DMS53 treated with DMSO at 0.1 percent for 48 hours (cell line): Measurements from ENCODE around the gene CCDC92.
"Not testable (repeated sequence)": the region's sequence is repeated elsewhere in the genome, so short reads cannot be mapped to it uniquely, and the experiment has no call there.

Experiments used
- DNase-seq: peaks from one replicate; lab custom pipeline; 2025; ENCODE audit not compliant: unreplicated experiment; lab: John Stamatoyannopoulos, UW

The CCDC92 gene

GRCh38 chr12:123911672-123912409 lies 60.8 kb downstream of the CCDC92 start:
- not testable (repeated sequence) for DNase-seq

DNA sequence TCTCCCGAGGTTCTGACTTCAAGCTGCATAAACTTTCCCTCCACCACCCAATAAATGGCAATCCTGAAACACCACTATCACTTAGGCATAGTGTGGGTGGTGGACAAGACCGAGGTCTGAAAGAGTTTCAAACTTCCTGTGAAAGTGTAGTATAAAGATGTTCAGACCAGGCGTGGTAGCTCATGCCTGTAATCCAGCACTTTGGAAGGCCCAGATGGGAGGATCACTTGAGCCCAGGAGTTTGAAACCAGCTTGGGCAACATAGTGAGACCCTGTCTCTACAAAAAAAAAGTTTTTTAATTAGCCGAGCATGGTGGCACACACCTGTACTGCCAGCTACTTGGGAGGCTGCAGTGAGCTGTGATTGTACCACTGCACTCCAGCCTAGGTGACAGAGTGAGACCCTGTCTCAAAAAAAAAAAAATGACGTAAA lies 61.9 kb downstream of the CCDC92 start:
- DNase-seq = no peak

- DNase-seq = no peak
Observed at GRCh38 chr12:123910057-123910456, 62.6 kb downstream of the CCDC92 start.

GRCh38 chr12:123908884-123909725 lies 63.5 kb downstream of the CCDC92 start:
- DNase-seq = no peak

DNA sequence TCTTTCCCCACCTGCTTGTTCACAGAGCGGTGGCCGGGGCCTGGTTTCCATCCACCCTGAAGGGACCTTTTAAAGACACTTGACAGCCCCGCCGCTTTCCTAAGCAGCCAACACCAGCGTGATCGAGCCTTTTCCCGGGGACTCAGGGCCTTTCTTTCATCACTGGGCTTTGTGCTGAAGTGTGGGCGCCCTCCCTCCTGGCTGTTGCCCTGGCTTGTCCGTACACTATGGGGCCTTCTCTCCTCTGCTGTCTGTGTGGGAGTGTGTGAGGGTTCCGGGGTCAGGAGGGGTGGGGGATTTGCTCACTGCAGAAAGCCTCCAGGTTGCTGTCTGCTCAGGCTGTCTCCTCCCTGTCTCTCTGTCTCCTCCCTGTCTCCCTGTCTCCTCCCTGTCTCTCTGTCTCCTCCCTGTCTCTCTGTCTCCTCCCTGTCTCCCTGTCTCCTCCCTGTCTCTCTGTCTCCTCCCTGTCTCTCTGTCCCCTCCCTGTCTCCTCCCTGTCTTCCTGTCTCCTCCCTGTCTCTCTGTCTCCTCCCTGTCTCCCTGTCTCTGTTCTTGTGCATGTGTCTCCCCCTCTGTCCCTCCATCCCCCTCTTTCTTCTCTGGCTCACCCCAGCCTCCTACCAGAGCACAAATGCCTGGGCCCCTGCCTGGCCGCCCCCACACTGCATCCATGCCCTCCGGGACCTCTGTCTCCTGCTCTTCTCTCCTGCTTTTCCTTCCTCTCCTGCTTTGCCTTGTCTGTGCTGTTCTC lies 64.7 kb downstream of the CCDC92 start:
- DNase-seq = no peak

GRCh38 chr12:123906711-123907420 lies 65.8 kb downstream of the CCDC92 start:
- DNase-seq = no peak

DNA sequence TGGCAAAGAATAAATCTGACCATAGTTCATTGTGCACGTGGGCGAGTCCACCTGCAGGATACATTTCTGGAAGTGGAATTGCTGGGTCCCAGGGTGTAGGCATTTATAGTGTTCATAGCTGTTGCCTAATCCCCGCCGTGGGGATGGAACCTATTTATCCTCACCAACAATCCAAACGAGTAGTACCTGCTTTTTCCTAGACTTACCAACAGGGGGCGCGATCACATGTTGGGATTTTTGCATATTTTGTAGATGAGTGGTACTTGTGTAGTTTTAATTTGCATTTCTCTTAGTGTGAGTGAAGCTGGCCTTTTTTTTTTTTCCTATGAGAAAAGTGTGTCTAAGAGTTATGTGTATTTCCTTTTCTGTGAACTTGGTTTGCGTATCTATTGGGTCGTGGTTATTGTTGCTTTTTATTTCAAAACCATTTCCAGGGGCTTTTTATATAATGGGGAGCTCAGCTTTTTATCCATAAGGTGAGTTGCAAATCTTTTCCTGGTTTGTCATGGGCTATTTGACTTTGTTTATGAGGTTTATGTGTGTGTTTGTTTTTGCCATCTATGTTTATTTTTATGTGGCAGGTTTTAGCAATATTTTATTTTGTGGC lies 67.2 kb downstream of the CCDC92 start:
- DNase-seq = no peak

DNA sequence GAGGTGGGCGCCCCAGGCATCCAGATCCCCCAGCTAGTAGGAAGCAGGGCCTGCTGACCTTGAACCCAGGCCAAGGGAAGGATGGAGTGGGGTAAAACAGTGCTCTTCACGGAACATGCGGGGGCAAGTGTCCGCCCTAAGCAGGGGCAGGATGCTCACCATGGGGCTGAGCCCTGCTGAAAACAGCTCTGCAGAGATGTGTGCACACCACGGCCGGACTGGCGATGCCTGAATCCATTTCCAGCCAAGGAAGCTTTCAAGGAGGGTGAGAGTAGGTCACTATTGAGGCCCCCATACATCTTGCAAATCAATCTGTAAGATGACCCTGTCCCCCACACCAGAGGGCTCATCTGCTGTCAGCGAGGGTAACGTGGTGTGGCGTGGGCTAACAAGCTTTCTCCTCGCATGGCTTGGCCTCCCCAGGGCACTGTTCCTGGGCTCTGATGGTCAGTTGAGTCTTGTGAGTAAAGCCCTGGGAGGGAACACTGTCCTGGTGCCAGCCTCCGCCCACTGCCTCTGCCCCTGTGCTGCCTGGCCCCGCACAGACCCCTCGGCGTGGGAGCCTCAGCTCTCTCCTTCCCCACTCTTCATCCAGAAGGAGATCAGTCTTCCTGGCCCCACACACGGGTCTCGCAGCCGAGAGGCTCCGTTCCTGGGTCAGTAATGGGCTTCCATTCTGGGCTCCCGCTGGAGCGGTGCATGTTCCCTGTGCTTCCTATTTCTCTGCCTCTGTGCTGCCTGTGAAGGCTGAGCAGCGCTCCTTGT lies 69.1 kb downstream of the CCDC92 start:
- DNase-seq = no peak

- no peak for DNase-seq
Observed at GRCh38 chr12:123902821-123903220, 69.8 kb downstream of the CCDC92 start.

GRCh38 chr12:123900871-123901376 lies 71.7 kb downstream of the CCDC92 start:
- DNase-seq = no peak

GRCh38 chr12:123899368-123899767 lies 73.3 kb downstream of the CCDC92 start:
- no peak for DNase-seq

GRCh38 chr12:123898673-123899072 lies 74.0 kb downstream of the CCDC92 start:
- no peak for DNase-seq

- DNase-seq = no peak
Observed at GRCh38 chr12:123897221-123897620, 75.4 kb downstream of the CCDC92 start.

- no peak for DNase-seq
Observed at GRCh38 chr12:123896767-123897166, 75.9 kb downstream of the CCDC92 start.

- no peak for DNase-seq
Observed at GRCh38 chr12:123895451-123895850, 77.2 kb downstream of the CCDC92 start.

GRCh38 chr12:123894823-123895345 lies 77.7 kb downstream of the CCDC92 start:
- no peak for DNase-seq

GRCh38 chr12:123893276-123893675 lies 79.4 kb downstream of the CCDC92 start:
- DNase-seq = no peak

GRCh38 chr12:123892853-123893252 lies 79.8 kb downstream of the CCDC92 start:
- no peak for DNase-seq

DNA sequence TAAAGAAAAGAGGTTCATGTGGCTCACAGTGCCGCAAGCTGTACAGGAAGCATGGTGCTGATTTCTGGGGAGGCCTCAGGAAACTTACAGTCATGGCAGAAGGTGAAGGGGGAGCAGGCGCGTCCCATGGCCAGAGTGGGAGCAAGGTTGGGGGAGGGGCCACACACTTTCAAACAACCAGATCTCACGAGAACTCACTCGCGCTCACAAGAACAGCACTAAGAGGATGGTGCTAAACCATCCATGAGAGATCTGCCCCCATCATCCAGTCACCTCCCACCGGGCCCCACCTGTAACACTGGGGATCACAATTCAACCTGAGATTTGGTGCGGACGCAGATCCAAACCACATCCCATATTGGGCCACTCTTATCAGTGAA lies 80.5 kb downstream of the CCDC92 start:
- no peak for DNase-seq
